GM21447 (cell line): ENCODE measurements around the gene EEF1AKMT1.
"Not testable (repeated sequence)": the region's sequence is repeated elsewhere in the genome, so short reads cannot be mapped to it uniquely, and the experiment has no call there.

Experiments
- ATAC-seq: cut with Tn5 transposase; IDR thresholded peaks from one replicate; pipeline ENCODE4 v1.9.1; 2021; ENCODE audit not compliant: unreplicated experiment

The EEF1AKMT1 gene

GRCh38 chr13:20778311-20778710 is 4.5 kb upstream of the EEF1AKMT1 start:
- ATAC-seq: no peak

GRCh38 chr13:20776751-20777150 is 3.0 kb upstream of the EEF1AKMT1 start:
- ATAC-seq: no peak

- ATAC-seq: no peak
Observed at GRCh38 chr13:20775961-20776360, 2.2 kb upstream of the EEF1AKMT1 start.

DNA sequence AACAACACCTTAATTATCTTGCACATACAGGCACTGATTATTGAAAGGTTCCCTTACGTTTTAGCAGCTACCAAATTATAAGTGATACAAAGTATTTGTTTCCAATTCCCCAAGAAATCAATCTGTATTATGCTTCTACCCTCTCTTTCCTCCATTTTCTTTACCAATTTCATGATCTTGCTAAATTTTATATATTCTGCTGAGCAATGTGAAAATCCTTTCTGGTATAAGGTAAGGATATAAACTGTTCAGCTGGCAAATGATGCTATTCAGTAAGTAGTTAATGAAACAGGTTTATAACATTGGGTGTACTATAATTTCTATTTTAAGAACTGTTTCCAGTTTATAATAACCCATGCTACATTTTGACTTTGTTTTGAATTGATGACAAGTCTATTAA is 985 bp upstream of the EEF1AKMT1 start:
- ATAC-seq: no peak

- no peak for ATAC-seq
Observed at GRCh38 chr13:20772401-20773131, 1.2 kb downstream of the EEF1AKMT1 start.

- no peak for ATAC-seq
Observed at GRCh38 chr13:20769834-20770233, 3.9 kb downstream of the EEF1AKMT1 start.

DNA sequence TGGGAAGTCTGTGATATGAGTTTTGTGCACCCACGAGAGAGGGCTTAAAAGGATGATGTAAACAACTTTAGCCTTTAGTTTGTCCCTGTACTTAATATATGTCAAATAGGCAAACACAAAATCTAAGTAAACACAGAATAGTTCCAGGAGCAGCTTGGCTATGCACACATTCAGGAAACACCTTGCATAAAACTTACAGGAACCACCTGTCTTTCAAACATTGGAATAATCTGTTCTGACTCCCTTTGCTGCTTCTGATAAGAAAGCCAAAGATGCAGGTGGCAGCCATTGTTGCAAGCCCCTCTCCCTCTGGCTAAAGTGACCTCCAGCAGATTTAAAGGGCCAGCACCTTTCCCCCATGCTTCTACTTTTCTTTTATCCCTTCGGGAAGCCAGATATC is 4.7 kb downstream of the EEF1AKMT1 start:
- no peak for ATAC-seq

- ATAC-seq: no peak
Observed at GRCh38 chr13:20767309-20767943, 6.3 kb downstream of the EEF1AKMT1 start.

GRCh38 chr13:20760872-20761271 is 12.9 kb downstream of the EEF1AKMT1 start:
- ATAC-seq: no peak

- ATAC-seq: no peak
Observed at GRCh38 chr13:20754009-20754408, 19.8 kb downstream of the EEF1AKMT1 start.

DNA sequence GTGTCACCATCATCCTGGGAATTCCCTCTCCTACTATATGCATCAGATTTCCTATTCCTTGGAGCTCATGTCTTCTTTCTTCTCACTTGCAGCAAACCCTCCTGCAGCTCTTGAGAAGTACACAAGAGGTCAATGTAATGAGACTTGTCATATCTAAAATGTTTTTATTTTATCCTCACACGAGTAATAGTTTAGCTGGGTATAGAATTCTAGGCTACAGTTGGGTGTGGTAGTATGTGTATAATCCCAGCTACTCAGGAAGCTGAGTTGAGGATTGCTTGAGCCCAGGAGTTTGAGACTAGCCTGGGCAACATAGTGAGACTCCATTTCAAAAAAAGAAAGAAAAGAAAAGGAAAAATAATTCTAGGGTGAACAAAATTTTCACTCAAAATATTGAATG is 24.4 kb downstream of the EEF1AKMT1 start:
- ATAC-seq: no peak

DNA sequence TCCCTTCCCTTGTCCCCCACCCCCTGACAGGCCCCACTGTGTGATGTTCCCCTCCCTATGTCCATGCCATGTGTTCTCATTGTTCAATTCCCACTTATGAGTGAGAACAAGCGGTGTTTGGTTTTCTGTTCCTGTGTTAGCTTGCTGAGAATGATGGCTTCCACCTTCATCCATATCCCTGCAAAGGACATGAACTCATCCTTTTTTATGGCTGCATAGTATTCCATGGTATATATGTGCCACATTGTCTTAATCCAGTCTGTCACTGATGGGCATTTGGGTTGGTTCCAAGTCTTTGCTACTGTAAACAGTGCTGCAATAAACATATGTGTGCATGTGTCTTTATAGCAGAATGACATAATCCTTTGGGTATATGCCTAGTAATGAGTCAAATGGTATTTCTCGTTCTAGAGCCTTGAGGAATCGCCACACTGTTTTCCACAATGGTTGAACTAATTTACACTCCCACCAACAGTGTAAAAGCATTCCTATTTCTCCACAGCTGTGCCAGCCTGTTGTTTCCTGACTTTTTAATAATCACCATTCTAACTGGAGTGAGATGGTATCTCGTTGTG is 29.8 kb downstream of the EEF1AKMT1 start:
- not testable (repeated sequence) for ATAC-seq

DNA sequence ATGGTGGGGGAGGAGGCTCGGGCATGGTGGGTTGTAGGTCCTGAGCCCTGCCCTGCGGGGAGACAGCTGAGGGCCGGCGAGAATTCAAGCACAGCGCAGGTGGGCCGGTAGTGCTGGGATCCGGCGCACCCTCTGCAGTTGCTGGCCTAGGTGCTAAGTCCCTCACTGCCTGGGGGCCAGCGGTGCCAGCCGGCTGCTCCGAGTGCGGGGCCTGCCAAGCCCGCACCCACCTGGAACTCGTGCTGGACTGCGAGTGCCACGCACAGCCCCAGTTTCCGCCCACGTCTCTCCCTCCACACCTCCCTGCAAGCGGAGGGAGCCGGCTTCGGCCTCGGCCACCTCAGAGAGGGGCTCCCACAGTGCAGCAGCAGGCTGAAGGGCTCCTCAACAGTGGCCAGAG is 33.7 kb downstream of the EEF1AKMT1 start:
- no peak for ATAC-seq

GRCh38 chr13:20738616-20739015 is 35.1 kb downstream of the EEF1AKMT1 start:
- ATAC-seq: no peak

DNA sequence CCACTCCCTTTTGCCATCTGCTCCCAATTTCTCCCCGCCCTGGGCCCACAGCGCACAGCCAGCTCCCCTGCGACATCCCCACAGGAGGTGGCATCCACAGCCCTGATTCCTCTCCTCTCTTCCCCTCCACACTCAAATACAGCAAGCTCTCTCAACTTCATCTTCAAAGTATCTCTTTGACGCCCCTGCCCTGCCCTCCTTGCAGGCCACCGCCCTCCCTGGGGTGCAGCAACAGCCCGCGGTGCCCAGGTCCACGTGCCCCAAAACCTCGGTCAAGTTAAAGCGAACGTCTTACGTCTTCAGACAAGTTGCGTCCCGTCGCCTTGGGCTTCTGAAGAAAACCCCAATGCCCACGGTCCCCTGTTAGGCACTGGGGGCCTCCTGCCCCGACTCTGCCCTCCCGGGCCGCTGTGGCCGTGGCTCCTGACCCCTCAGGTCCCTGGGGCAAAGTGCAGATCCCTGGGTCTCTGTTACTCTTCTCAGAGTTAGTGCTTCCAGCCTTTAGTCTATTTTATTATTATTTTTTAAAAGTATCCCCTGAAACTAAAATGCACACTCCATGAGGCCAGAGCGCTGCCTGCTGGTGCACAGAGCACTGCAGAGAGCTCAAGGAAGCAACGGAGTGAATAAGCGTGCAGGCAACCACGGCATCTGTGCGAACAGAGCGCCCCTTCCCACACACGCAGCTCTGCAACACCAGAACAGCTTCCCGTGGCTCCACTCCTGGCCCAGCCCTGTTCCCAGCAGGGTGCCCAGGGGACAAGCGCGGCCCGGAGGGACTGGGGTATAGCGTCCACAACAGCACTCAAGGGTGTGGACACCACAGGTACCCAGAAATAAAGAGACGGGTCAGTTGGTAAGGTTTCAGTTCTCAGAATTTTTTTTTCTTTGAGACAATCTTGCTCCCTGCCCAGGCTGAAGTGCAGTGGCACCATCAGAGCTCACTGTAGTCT is 43.9 kb downstream of the EEF1AKMT1 start:
- no peak for ATAC-seq

GRCh38 chr13:20728579-20729311 is 45.0 kb downstream of the EEF1AKMT1 start:
- ATAC-seq: no peak

DNA sequence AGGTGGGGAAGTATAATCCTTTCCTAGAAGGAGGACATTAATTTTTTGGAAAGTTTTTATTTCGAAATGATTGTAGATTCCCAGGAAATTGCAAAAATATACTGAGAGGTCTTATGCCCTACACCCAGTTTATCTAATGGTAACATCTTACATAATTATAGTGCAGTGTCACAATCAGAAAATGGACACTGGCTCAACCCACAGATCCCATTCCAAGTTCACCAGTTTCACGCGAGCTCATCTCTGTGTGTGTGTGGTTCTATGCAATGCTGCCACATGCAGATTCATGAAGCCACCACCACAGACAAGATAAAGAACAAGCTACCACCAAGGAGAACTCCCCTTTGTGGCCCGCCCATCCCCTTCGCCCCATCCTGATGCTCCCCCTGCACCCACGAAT is 45.9 kb downstream of the EEF1AKMT1 start:
- no peak for ATAC-seq

- no peak for ATAC-seq
Observed at GRCh38 chr13:20721454-20722357, 52.1 kb downstream of the EEF1AKMT1 start.

- ATAC-seq: no peak
Observed at GRCh38 chr13:20721058-20721453, 52.7 kb downstream of the EEF1AKMT1 start.

DNA sequence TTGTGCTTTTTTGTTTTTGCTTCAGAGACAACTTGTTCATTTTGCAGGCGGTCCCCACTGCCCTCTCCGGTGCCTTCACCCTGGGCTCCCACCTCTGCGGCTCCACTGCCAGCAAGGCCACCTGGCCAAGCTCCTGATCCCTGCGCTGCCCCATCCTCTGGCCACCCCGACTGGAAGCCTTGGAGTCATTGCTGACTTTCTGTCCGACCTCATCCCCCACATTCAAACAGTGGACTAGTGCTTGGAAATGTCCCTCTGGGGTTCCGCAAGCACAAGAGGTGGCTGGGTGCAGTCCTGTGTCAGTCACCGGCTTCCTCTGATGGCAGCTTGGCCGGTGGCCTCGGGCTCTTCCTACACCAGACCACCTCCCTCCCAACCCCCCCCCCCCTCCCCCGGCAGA is 53.3 kb downstream of the EEF1AKMT1 start:
- ATAC-seq: no peak
